Stimulated activated CD4-positive, alpha-beta T cell treated with anti-CD3 and anti-CD28 coated beads, TNF-alpha, amount 100 ng/mL, for 1 hour (primary cell): Measurements from ENCODE around the gene KRT82.
"Not testable (repeated sequence)": the region's sequence is repeated elsewhere in the genome, so short reads cannot be mapped to it uniquely, and the experiment has no call there.

ENCODE experiments used
- DNase-seq, 3 donors: peaks; one replicate each; pipeline ENCODE4 v3.0.0-alpha.2; 2020; ENCODE audit warnings: low read depth in 3 of 3, low spot score in 1 of 3

KRT82 gene

GRCh38 chr12:52405922-52406385, at the start of gene KRT82:
Gene KRT82 (minus strand): TSS chr12:52406335. CDS start chr12:52406277, 58 bp downstream.
- DNase-seq = no peak

DNA sequence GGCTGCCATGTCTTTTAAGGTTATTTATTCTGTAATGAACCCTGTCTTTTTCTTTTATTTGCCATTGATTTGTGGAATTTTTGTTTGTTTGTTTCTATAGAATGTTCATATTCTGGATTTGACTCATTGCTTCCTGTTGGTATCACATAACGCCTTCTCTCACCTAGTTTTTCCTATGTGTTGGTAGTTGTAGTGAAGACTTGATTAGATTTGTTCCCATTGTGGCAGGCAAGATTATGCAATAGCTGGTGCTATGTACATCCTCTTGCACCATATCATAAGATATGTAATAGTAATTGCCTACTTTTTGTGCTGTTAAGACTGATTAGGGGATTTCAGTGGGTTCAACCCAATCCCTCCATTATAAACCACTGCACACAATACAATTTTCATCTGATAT, 49.7 kb upstream of the KRT82 start:
- DNase-seq = no peak

GRCh38 chr12:52454411-52455201, 48.5 kb upstream of the KRT82 start:
- no peak for DNase-seq

GRCh38 chr12:52452101-52452500, 46.0 kb upstream of the KRT82 start, which contains the start of gene KRT6B:
Gene KRT6B (minus strand): TSS chr12:52452146. CDS start chr12:52452078, 68 bp downstream.
- DNase-seq = no peak

DNA sequence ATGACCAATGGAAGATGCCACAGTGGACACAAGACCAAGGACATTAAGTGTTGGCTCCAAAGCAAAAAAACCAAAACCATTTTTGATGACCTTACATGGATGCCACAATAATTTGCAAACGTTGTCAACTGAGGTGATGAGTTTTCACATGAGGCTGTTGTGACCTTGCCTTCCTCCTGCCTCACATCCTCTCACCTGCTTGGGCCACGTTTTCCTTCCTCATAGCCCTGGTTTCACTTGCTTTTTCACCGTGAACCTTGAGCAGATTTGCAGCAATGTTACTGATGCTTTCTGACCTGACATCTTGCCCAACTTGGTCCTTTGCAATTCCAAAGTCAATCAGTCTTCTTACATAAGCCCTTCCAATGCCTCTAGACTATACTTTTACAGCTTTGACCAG, 42.1 kb upstream of the KRT82 start:
- no peak for DNase-seq

- not testable (repeated sequence) for DNase-seq
These were observed 41.1 kb upstream of the KRT82 start for GRCh38 chr12:52447196-52447595.

- DNase-seq = no peak
These were observed 40.4 kb upstream of the KRT82 start for GRCh38 chr12:52446367-52447045.

DNA sequence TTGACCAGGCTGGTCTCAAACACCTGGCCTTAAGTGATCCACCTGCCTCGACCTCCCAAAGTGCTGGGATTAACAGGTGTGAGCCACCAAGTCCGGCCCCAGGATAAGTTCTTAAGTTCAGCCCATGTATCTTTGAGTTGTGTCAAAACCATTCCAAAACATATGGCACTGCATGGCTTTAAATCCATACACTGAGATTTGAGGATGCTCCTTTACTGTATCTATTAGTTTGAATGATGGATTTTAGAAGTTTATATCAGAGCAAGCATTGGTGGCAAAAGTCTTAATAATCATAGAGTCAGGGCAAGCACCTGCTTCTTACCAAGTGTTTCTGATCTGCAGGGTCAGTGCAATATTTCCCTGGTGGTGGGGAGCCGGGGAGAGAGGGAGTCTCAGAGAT, 39.7 kb upstream of the KRT82 start:
- no peak for DNase-seq

GRCh38 chr12:52444647-52445595, 38.8 kb upstream of the KRT82 start:
- no peak for DNase-seq

GRCh38 chr12:52443966-52444365, 37.8 kb upstream of the KRT82 start:
- no peak for DNase-seq

GRCh38 chr12:52442600-52443061, 36.5 kb upstream of the KRT82 start:
- no peak for DNase-seq

DNA sequence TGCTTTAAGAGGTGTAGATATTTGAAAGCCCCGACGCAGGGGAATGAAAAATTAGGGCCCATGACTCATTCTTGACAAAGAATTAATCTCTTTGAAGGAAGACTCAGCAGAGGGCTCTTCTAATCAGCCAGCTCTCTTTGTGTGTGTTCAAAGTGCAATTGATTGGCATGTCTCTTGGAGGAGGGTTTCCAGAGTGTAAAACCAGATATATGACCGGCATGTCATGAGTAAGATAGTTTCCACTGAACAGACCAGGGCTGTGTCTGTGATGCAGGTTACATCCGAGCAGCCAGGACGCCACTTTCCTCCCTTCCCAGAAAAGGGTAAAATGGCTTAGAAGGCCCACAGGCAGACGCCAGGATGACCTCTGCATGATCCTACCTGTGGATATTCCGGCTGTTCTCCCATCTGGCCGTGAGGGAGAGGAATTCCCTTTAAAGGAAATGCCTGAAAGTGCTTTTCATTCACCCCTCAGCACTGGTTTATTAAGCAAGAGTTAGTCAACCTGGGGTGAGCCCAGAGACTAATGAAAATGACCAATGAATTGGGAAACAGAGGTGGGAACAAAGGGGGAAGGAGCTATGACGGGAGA, 35.3 kb upstream of the KRT82 start:
- DNase-seq = no peak

DNA sequence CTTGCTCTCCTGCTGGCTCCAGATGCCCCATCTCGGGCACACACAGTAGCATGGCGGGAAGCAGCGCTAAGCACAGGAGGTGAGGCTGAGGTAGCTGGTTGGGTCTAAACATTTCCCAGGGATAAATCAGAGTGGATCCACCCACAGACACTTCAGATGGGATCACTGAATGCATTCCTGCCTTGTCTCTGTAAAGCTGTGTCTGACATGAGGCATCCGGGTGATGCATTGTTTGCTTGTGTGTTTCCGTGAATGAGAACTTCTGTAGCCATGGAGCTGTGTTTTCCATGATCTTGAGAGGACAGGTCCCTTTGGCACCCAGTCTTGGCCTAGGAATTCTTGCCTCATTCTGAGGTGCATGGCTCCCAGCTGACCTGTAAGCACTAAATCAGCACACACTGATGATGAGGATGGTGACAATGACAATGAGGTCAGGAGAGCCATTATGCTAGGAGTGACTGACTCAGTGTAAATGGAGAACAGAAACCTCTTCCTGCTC, 34.7 kb upstream of the KRT82 start:
- no peak for DNase-seq

GRCh38 chr12:52439845-52440244, 33.7 kb upstream of the KRT82 start:
- no peak for DNase-seq

- no peak for DNase-seq
These were observed 33.3 kb upstream of the KRT82 start for GRCh38 chr12:52439420-52439819.

GRCh38 chr12:52438305-52439301, 32.5 kb upstream of the KRT82 start:
- DNase-seq = no peak

DNA sequence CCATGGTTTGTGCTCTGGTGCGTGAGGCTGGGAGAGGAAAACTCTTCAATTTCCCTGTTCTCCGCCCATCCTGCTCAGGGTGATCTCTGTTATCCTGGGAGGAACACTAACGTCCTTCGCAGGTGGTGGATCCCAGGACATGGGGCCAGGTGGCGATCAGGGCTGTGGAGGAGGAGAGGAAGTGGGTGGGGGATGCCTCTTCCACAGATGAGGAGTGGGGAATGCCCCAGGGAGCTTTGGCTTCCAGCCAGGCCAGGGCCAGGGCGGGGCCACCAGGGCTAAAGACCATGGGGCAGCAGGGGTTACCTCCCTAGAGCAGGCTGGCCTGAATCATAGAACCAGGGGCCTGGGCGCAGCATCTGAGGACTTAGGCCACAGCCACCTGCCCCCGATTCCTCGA, 31.4 kb upstream of the KRT82 start:
- no peak for DNase-seq

- no peak for DNase-seq
These were observed 30.8 kb upstream of the KRT82 start for GRCh38 chr12:52436828-52437474.
